ENCODE measurements around the gene CFHR4. TPM values are rescaled to one million over a fixed set of nuclear protein-coding genes. Genes with fewer than 3 reads are reported as not detected.

The CFHR4 gene
- total RNA-seq, 1 experiment from 2014 or later: not detected

GRCh38 chr1:196951711-196952394, 64.0 kb downstream of the CFHR4 start:
- Histone ChIP-seq H3K36me3 (ENCODE audit: insufficient read depth, low read length) (no peaks in the 10 kb centered on the region), H2AFZ (ENCODE audit: low read length) (no peak overlapping the region), H3K4me2 (ENCODE audit: low read depth, low read length, poor library complexity, severe bottlenecking) (no peak overlapping the region), H3K79me2 (ENCODE audit: low read length) (no peaks in the 10 kb centered on the region), H3K9ac (ENCODE audit: low read length) (no peak overlapping the region), H4K20me1 (ENCODE audit: insufficient read depth, low read depth, low read length) (no peaks in the 10 kb centered on the region), H3K9me3 (ENCODE audit: low read length) (no peaks in the 10 kb centered on the region), H3K4me3 (ENCODE audit: low read length) (no peak overlapping the region), H3K27ac (ENCODE audit: low read length) (no peak overlapping the region), H3K9me2 (replicated peaks; ENCODE audit: insufficient read depth, low read length) (no peaks in the 10 kb centered on the region), H3K4me1 (ENCODE audit: low read length) (no peaks in the 10 kb centered on the region), H3K27me3 (ENCODE audit: low read length) (no peaks in the 10 kb centered on the region)
- no peak for DNase-seq

DNA sequence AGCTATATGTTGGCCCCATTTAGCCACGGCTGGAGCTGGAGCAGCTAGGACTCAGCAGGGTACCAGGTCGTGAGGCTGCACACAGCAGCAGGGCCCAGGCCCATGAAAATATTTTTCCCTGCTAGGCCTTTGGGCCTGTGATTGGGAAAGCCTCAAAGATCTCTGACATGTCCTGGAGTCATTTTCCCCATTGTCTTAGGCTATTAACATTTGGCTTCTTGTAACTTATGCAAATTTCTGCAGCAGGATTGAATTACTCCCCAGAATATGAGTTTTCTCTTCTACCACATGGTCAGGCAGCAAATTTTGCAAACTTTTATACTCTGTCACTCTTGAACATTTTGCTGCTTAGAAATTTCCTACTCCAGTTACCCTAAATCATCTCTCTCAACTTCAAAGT, 66.9 kb downstream of the CFHR4 start:
- Histone ChIP-seq H3K4me2 (ENCODE audit: low read depth, low read length, poor library complexity, severe bottlenecking) (no peak overlapping the region), H3K4me3 (ENCODE audit: low read length) (no peak overlapping the region), H3K9ac (ENCODE audit: low read length) (no peak overlapping the region), H3K36me3 (ENCODE audit: insufficient read depth, low read length) (no peaks in the 10 kb centered on the region), H3K27me3 (ENCODE audit: low read length) (no peaks in the 10 kb centered on the region), H4K20me1 (ENCODE audit: insufficient read depth, low read depth, low read length) (no peaks in the 10 kb centered on the region), H3K79me2 (ENCODE audit: low read length) (no peaks in the 10 kb centered on the region), H3K9me2 (replicated peaks; ENCODE audit: insufficient read depth, low read length) (no peaks in the 10 kb centered on the region), H3K9me3 (ENCODE audit: low read length) (no peaks in the 10 kb centered on the region), H3K27ac (ENCODE audit: low read length) (no peak overlapping the region), H2AFZ (ENCODE audit: low read length) (no peak overlapping the region), H3K4me1 (ENCODE audit: low read length) (no peaks in the 10 kb centered on the region)
- no peak for DNase-seq

DNA sequence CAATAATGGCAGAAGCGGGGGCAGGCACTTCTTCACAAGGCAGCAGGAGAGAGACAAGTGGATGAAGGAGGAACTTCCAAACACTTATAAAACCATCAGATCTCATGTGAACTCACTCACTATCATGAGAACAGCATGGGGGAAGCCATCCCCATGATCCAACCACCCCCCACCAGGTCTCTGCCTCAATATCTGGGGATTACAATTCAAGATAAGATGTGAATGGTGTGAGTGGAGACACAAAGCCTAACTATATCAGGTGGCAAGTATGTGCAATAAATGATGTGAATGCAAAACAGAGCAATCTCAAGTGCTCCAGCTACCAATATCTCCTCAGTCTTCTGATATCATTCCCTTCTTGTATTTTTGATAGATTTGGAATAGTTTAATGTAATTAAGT, 68.1 kb downstream of the CFHR4 start:
- Histone ChIP-seq H3K79me2 (ENCODE audit: low read length) (no peaks in the 10 kb centered on the region), H3K9me2 (replicated peaks; ENCODE audit: insufficient read depth, low read length) (no peaks in the 10 kb centered on the region), H4K20me1 (ENCODE audit: insufficient read depth, low read depth, low read length) (no peaks in the 10 kb centered on the region), H2AFZ (ENCODE audit: low read length) (no peak overlapping the region), H3K4me1 (ENCODE audit: low read length) (no peaks in the 10 kb centered on the region), H3K9me3 (ENCODE audit: low read length) (no peaks in the 10 kb centered on the region), H3K27ac (ENCODE audit: low read length) (no peak overlapping the region), H3K4me3 (ENCODE audit: low read length) (no peak overlapping the region), H3K36me3 (ENCODE audit: insufficient read depth, low read length) (no peaks in the 10 kb centered on the region), H3K9ac (ENCODE audit: low read length) (no peak overlapping the region), H3K27me3 (ENCODE audit: low read length) (no peaks in the 10 kb centered on the region), H3K4me2 (ENCODE audit: low read depth, low read length, poor library complexity, severe bottlenecking) (no peak overlapping the region)
- DNase-seq: no peak

- no peaks in the 10 kb centered on the region for H3K4me1 ChIP-seq (ENCODE audit: low read length)
- H3K9me3 ChIP-seq (ENCODE audit: low read length): no peaks in the 10 kb centered on the region
- no peak overlapping the region for H3K4me2 ChIP-seq (ENCODE audit: low read depth, low read length, poor library complexity, severe bottlenecking)
- no peak overlapping the region for H3K9ac ChIP-seq (ENCODE audit: low read length)
- H3K36me3 ChIP-seq (ENCODE audit: insufficient read depth, low read length): no peaks in the 10 kb centered on the region
- H3K27ac ChIP-seq (ENCODE audit: low read length): no peak overlapping the region
- no peaks in the 10 kb centered on the region for H3K27me3 ChIP-seq (ENCODE audit: low read length)
- no peak overlapping the region for H2AFZ ChIP-seq (ENCODE audit: low read length)
- H3K79me2 ChIP-seq (ENCODE audit: low read length): no peaks in the 10 kb centered on the region
- no peaks in the 10 kb centered on the region for H3K9me2 ChIP-seq (replicated peaks; ENCODE audit: insufficient read depth, low read length)
- no peaks in the 10 kb centered on the region for H4K20me1 ChIP-seq (ENCODE audit: insufficient read depth, low read depth, low read length)
- H3K4me3 ChIP-seq (ENCODE audit: low read length): no peak overlapping the region
- DNase-seq: no peak
Measured at GRCh38 chr1:196960854-196961253, 73.0 kb downstream of the CFHR4 start.

Other genes with a start within 250 kb of the CFHR4 start
- gene CFH, start 236.0 kb upstream of the CFHR4 start, total RNA-seq (2014; rRNA removed; shearing (Covaris generic); ENCODE audit: low replicate concordance): not detected in 2 replicates
- not detected in 2 replicates for gene CFHR3, start 113.2 kb upstream of the CFHR4 start, total RNA-seq (2014; rRNA removed; shearing (Covaris generic); ENCODE audit: low replicate concordance)
- gene CFHR1, start 68.3 kb upstream of the CFHR4 start, total RNA-seq (2014; rRNA removed; shearing (Covaris generic); ENCODE audit: low replicate concordance): not detected in 2 replicates
- not detected in 2 replicates for gene CFHR2, start 55.7 kb downstream of the CFHR4 start, total RNA-seq (2014; rRNA removed; shearing (Covaris generic); ENCODE audit: low replicate concordance)
- gene CFHR5, start 89.5 kb downstream of the CFHR4 start, total RNA-seq (2014; rRNA removed; shearing (Covaris generic); ENCODE audit: low replicate concordance): not detected in 2 replicates
- gene F13B, start 179.2 kb downstream of the CFHR4 start, total RNA-seq (2014; rRNA removed; shearing (Covaris generic); ENCODE audit: low replicate concordance): not detected in 2 replicates

Measured in Karpas-422 (cell line).